IPS-NIHi11 (cell line): Measurements from ENCODE around the gene GPR84.
"Not testable (repeated sequence)": the region's sequence is repeated elsewhere in the genome, so short reads cannot be mapped to it uniquely, and the experiment has no call there.

Source experiments
- DNase-seq: peaks from one replicate; pipeline ENCODE4 v3.0.0; 2012; ENCODE audit warnings: mixed read lengths, low spot score

The GPR84 gene

GRCh38 chr12:54355104-54355815 lies 9.0 kb downstream of the GPR84 start:
- no peak for DNase-seq

GRCh38 chr12:54354271-54354670 lies 10.0 kb downstream of the GPR84 start:
- DNase-seq = not testable (repeated sequence)

- DNase-seq = peak; percentile 29
Measured at GRCh38 chr12:54352891-54353874, 11.1 kb downstream of the GPR84 start.

- peak; percentile 59 for DNase-seq
Measured at GRCh38 chr12:54352022-54352531, 12.2 kb downstream of the GPR84 start.

- DNase-seq = no peak
Measured at GRCh38 chr12:54351341-54351740, 12.9 kb downstream of the GPR84 start.

DNA sequence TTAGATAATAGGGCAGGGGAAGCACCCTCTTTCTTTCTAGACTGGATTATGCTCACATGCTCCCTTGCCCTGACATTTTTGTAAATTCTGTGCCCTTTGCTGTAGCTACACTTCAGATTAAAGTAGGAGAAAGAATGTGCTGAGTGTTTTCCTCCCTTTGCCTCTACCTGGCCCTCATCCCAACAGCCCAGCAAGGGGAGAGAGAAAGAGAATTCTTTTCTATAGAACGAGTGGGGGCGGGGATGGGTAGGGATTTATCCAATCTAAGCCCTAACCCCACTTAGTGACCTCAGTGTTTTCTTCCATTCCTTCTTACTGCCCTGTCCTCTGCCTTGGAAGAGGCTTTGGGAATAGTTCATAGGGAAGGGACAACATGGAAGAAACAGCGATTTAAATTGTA lies 13.5 kb downstream of the GPR84 start:
- peak; percentile 31 for DNase-seq

DNA sequence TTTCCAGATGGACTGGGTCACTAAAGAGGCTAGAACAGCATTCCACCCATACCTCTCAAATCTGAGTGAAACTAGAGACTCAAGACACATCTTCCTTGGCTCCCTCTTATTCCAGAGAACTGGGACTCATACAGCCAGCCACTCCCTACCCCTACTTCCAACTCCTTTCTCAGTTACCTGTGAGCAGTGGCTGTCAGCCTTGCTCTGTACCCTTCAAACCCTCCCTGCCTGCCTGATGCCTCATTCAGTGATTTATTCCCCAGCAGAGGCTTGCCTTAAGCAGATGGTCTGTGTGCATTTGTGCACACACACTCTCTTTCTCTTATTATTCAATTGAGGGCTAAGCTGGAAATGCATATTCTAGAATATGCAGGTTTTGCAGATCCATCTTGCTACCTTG lies 14.6 kb downstream of the GPR84 start:
- no peak for DNase-seq

DNA sequence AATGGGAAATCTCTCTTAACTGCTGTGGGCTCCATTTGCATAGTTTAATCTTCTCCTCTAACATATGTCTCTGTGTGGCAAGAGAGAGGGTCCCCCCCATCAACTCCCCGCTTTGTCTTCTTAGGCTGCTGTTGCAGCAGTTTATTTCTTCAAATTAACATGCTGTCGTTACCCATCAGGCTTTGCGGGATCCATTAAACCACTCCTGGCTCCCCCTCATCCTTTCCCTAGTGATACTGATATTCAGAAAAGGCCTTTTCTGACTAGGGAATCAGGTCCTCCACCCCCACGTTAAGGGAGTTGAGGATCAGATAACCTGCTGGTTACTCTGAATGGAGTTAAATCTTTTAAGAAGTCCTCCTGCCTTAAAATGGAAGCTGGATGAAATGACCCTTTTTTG lies 15.2 kb downstream of the GPR84 start:
- no peak for DNase-seq

GRCh38 chr12:54341378-54342300 lies 22.6 kb downstream of the GPR84 start:
- DNase-seq = no peak

DNA sequence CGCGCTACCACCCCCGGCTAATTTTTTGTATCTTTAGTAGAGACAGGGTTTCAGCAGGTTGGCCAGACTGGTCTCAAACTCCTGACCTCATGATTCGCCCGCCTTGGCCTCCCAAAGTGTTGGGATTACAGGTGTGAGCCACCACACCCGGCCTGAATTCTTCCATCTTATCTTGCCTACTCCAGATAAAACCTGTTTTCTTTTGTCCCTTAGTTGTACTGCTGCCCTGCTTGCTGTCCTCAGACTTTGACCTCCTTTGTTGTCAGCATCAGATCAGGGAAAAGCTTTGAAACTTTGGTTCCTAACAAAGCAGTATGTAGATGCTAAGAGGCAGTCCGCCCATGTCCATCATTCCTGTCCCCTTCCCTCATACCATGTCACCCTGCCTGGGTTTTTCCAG lies 23.4 kb downstream of the GPR84 start:
- no peak for DNase-seq

- DNase-seq = no peak
Measured at GRCh38 chr12:54338698-54339296, 25.5 kb downstream of the GPR84 start.

DNA sequence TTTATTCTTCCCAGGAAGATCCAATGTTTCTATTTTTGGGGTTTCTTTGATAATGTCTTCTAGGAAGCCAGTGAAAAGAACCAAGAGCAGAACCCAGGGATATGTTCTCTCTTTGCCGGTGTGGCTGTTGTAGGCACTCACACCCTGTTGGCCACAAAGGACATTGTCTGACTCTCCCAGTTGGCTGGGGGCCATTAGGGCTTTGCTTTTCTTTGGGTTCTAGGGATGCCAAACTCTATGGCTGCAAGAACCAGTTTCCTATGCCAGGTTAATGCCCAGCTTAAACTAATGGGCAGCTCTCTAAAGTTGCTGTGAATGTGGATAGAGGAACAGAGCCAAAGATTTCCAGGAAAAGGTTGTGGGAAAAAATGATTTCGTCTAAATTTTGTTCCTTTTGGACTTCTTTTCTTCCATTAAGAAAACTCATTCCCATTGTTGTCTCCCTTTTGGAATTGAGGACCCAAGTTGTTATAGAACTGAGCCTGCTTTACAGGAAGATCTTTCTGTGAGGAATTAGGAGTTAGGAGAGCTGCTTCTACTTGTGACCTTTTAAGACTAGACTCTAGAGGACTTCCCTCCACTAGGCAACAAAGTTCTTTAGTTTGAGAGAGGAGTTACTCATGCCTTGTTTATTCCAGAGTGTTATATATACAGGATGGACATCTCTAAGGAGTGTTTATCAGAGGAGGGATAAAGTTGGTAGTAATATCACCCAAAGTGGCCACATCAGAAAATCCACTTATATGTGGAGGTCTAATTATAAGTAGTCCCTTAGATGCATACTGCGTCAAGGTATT lies 26.2 kb downstream of the GPR84 start:
- no peak for DNase-seq

DNA sequence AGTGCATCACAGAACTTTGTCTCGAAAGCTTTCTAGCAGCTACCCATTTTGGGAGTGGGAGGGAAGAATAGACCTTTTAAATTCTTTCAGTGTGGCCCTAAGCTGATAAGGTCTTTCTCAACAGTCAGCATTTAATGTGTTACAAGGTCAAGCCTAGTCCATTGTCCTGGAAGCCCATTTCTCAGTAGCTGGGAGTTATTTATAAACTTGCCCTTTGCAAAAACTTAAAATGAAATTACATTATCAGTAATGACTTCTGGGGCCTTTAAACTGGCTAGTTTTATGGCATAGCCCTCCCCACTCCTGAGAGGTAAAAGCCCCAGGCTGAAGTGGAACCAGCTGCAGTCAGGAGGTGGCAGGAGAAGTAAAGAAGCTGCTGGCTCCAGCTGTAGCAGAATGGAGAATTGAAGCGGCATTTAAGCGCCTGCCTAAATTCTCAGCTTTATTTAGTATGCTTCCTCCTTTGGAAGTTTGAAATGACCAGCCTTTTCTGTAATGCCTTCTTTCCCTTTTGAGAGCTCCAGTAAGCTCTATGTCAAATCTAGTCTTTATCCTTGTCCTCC lies 26.9 kb downstream of the GPR84 start:
- DNase-seq = no peak

- DNase-seq = no peak
Measured at GRCh38 chr12:54333420-54334034, 30.8 kb downstream of the GPR84 start.

DNA sequence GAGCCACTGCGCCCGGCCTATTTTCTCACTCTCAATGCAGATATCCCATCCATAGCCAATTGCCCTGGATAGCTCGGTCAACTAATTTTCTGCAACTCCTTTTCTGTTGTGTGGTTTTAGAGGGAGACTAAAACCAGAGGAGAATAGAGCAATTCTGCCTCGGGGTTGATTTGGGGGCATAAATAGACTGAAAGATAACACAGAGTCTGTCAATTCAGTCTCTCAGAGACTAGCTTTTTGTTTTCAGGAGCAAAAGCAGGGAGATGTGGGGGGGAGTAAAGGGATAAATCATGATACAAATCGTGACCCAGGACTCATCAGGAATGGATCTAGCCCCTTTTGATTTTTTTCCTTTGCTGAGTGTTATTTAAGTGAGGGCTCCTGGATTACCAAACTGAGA lies 32.8 kb downstream of the GPR84 start:
- DNase-seq = no peak

DNA sequence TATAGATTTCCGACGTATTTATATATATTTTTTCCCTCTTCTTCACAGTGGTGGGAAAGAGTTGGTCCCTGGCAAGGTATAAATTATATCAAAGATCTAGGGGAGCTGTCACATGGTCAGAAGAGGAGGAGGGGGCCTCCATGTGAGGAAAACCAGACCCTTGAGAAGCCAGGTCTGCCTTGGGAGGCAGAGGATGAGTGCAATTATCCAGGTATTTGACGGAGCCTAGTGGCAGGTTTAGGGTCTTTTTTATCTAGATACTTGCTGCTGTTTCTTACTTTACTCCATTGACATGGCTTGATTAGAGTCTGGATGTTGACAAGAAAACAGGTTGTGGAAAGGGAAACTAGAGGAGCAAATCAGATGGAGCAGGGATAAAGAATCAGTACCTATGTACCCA lies 33.8 kb downstream of the GPR84 start:
- DNase-seq = no peak

DNA sequence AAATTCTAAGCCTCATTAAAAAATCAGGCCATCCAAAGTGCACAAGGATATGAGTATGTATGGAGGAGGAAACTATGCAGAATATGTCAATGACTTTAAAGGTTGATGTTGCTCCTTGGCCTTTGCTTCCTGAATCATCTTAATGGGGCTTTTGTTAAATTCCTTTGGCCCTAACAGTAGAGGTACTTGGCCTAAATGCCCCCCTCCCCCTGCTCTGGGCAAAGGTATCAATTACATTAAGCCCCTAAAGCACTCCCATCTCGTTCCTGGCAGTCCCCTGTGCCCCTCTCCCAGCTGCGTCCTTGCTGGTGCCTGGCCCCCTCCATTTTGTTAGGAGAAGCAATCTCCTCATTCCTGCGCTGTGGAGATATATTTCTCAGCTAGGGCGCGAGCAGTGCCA lies 34.5 kb downstream of the GPR84 start:
- DNase-seq = no peak

GRCh38 chr12:54328595-54329337 lies 35.5 kb downstream of the GPR84 start:
- no peak for DNase-seq
